Ishikawa (cell line): Measurements from ENCODE around the gene AP1G1.

Experiments used
- EP300 ChIP-seq: IDR thresholded peaks from 2 replicates; pipeline ENCODE4 v1.6.1; 2012; ENCODE audit warnings: borderline replicate concordance
- MAX ChIP-seq: IDR thresholded peaks from 2 replicates; pipeline ENCODE4 v1.6.1; 2012
- NFIC ChIP-seq: IDR thresholded peaks from 2 replicates; pipeline ENCODE4 v1.6.1; 2012
- REST ChIP-seq: IDR thresholded peaks from 2 replicates; pipeline ENCODE4 v1.6.1; 2012; ENCODE audit warnings: low read depth, mild to moderate bottlenecking
- TAF1 ChIP-seq: IDR thresholded peaks from 2 replicates; pipeline ENCODE4 v1.6.1; 2012; ENCODE audit warnings: low read depth, mild to moderate bottlenecking

- TF ChIP-seq NFIC: no peak
- TF ChIP-seq MAX: no peak
- no peak for TF ChIP-seq REST
- no peak for TF ChIP-seq TAF1
- no peak for TF ChIP-seq EP300
These were observed 84.3 kb downstream of the AP1G1 start, which contains the start of gene PHLPP2 for GRCh38 chr16:71724320-71724751.
